ENCODE data around the gene TLX1. TPM values are rescaled to one million over a fixed set of nuclear protein-coding genes. Genes with fewer than 3 reads are reported as not detected.

TLX1 gene
- total and polyA plus RNA-seq, 4 donors: not detected

- Histone ChIP-seq H3K9me3 (ENCODE audit: control insufficient read depth in 4 of 4, insufficient read depth in 3 of 4, low read length in 3 of 4) (no peaks in the 10 kb centered on the region), H3K27ac (ENCODE audit: low read depth in 1 of 2, low read length in 1 of 2) (no peak overlapping the region), H3K4me3 (no peak overlapping the region), H3K4me1 (ENCODE audit: control insufficient read depth in 5 of 5, insufficient read depth in 5 of 5, low read length in 5 of 5) (peaks cover 0 to 5% (median 0%) of the 10 kb centered on the region in 5 donors), H3K9ac (ENCODE audit: insufficient read depth in 1 of 2, low read length in 2 of 2) (no peak overlapping the region), H3K36me3 (ENCODE audit: control insufficient read depth in 4 of 4, insufficient read depth in 4 of 4, low read length in 4 of 4) (no peaks in the 10 kb centered on the region), H3K27me3 (ENCODE audit: control insufficient read depth in 3 of 3, insufficient read depth in 3 of 3, low read length in 2 of 3) (peaks cover 3 to 26% (median 5%) of the 10 kb centered on the region in 3 donors)
- 19 to 25% methylated on average over 14 of the region's 14 CpGs for WGBS, 2 donors
- DNase-seq: no peak
- no peak for ATAC-seq (ENCODE audit: insufficient read depth, low FRiP score)
- no peak for TF ChIP-seq CTCF (IDR thresholded peaks at IDR 0.05; ENCODE audit: control extremely low read depth, extremely low read depth)
These were observed 43.1 kb upstream of the TLX1 start for GRCh38 chr10:101087965-101088364.

GRCh38 chr10:101089520-101090299, 41.4 kb upstream of the TLX1 start:
- Histone ChIP-seq H3K9me3 (ENCODE audit: control insufficient read depth in 4 of 4, insufficient read depth in 3 of 4, low read length in 3 of 4) (no peaks in the 10 kb centered on the region), H3K27me3 (ENCODE audit: control insufficient read depth in 3 of 3, insufficient read depth in 3 of 3, low read length in 2 of 3) (peaks cover 3 to 25% (median 9%) of the 10 kb centered on the region in 3 donors), H3K9ac (ENCODE audit: insufficient read depth in 1 of 2, low read length in 2 of 2) (no peak overlapping the region), H3K4me1 (ENCODE audit: control insufficient read depth in 5 of 5, insufficient read depth in 5 of 5, low read length in 5 of 5) (peaks cover 0 to 23% (median 2%) of the 10 kb centered on the region in 5 donors), H3K36me3 (ENCODE audit: control insufficient read depth in 4 of 4, insufficient read depth in 4 of 4, low read length in 4 of 4) (no peaks in the 10 kb centered on the region), H3K4me3 (no peak overlapping the region), H3K27ac (ENCODE audit: low read depth in 1 of 2, low read length in 1 of 2) (no peak overlapping the region)
- peak; percentile 13 to 44 (median 39) for DNase-seq
- no peak for TF ChIP-seq CTCF (IDR thresholded peaks at IDR 0.05; ENCODE audit: control extremely low read depth, extremely low read depth)
- no peak for ATAC-seq (ENCODE audit: insufficient read depth, low FRiP score)
- WGBS, 2 donors: 66 to 79% methylated on average over 11 of the region's 11 CpGs

- H3K9ac ChIP-seq (ENCODE audit: insufficient read depth in 1 of 2, low read length in 2 of 2): no peak overlapping the region
- WGBS, 2 donors: 86 to 91% methylated on average over 5 of the region's 5 CpGs
- H3K36me3 ChIP-seq (ENCODE audit: control insufficient read depth in 4 of 4, insufficient read depth in 4 of 4, low read length in 4 of 4): no peaks in the 10 kb centered on the region
- ATAC-seq (ENCODE audit: insufficient read depth, low FRiP score): no peak
- H3K4me1 ChIP-seq (ENCODE audit: control insufficient read depth in 5 of 5, insufficient read depth in 5 of 5, low read length in 5 of 5): peaks cover 0 to 25% (median 2%) of the 10 kb centered on the region in 5 donors
- no peak overlapping the region for H3K4me3 ChIP-seq
- H3K9me3 ChIP-seq (ENCODE audit: control insufficient read depth in 4 of 4, insufficient read depth in 3 of 4, low read length in 3 of 4): peaks cover 0 to 2% (median 0%) of the 10 kb centered on the region in 4 donors
- no peak for TF ChIP-seq CTCF (IDR thresholded peaks at IDR 0.05; ENCODE audit: control extremely low read depth, extremely low read depth)
- H3K27me3 ChIP-seq (ENCODE audit: control insufficient read depth in 3 of 3, insufficient read depth in 3 of 3, low read length in 2 of 3): peaks cover 3 to 23% (median 9%) of the 10 kb centered on the region in 3 donors
- no peak for DNase-seq
- no peak overlapping the region for H3K27ac ChIP-seq (ENCODE audit: low read depth in 1 of 2, low read length in 1 of 2)
These were observed 40.5 kb upstream of the TLX1 start for GRCh38 chr10:101090597-101090996.
